ENCODE data around the gene GPR132.

Gene GPR132

DNA sequence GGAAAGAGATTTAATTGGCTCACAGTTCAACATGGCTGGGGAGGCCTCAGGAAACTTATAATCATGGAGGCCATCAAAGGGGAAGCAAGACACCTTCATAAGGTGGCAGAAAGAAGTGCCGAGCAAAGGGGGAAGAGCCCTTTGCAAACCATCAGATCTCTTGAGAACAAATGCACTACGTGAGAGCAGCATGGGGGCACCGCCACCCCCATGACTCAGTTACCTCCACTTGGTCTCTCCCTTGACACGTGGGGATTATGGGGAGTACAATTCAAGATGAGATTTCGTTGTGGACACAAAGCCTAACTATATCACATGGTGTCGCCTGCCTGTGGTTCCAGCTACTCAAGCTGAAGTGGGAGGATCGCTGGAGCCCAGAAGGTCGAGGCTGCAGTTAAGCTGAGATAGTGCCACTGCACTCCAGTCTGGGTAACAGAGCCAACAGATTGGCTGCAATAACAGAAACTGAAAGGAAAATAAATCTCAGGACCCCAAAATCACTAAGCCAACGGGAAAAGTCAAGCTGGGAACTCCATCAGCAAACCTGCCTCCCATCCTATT lies 34.3 kb downstream of the GPR132 start:
- no peak for TF ChIP-seq CTCF (IDR thresholded peaks at IDR 0.05)

DNA sequence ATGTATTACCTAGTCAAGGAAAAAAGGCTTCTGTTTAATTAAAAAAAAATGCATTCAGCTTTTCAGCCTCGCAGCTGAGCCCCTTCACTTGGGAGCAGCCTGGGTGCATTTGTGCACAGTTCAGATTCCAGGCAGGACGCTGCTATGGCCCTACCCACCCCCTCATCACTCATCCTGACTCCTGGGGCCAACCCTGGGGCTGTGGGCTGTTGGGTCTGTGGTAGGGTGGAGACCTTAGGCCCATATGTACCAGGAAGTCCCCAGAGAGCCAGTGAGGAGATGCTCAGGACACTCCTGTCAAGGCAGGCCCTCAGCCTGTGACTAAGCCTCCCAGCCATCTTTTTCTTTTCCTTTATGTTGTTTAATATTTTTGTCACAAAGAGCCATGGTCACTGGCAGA lies 35.0 kb downstream of the GPR132 start:
- TF ChIP-seq CTCF (IDR thresholded peaks at IDR 0.05) = no peak

DNA sequence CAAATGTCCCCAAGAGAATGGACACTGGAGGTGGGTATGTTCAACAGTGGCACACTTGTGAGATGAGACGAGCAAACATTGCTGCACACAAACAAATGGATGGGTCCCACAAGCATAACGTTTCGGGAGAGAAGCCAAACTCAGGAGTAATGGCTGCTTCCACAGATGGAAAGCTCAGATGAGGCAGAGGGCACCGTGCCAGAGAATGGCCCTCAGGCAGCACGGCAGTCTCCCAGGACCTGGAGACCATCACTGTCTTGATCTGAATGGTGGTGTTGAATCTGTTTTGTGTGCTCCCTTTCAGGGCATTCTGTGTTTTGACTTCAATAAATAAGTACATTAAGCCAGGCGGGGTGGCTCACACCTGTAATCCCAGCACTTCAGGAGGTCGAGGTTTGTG lies 35.8 kb downstream of the GPR132 start:
- TF ChIP-seq CTCF (IDR thresholded peaks at IDR 0.05) = no peak

- TF ChIP-seq CTCF (IDR thresholded peaks at IDR 0.05) = no peak
Measured at GRCh38 chr14:105028251-105028927, 36.8 kb downstream of the GPR132 start.

GRCh38 chr14:105026802-105027563 lies 38.2 kb downstream of the GPR132 start:
- TF ChIP-seq CTCF (IDR thresholded peaks at IDR 0.05) = no peak

GRCh38 chr14:105026033-105026785 lies 39.0 kb downstream of the GPR132 start:
- TF ChIP-seq CTCF (IDR thresholded peaks at IDR 0.05) = no peak

DNA sequence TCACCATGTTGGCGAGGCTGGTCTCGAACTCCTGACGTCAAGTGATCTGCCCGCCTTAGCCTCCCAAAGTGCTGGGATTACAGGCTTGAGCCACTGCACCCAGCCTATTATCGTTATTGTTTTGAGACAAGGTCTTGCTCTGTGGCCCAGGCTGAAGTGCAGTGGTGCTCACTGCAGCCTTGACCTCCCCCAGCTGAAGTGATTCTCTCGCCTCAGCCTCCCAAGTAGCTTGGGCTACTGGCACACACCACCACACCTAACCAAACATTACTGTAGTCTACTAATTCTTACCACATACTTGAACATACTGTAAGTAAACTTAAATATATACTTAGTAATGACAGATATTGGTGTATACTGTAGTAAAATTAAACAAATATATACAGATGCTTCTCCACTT lies 39.8 kb downstream of the GPR132 start:
- no peak for TF ChIP-seq CTCF (IDR thresholded peaks at IDR 0.05)
